HT1080 (cell line): ENCODE data around the gene LRRC27. TPM values are rescaled to one million over a fixed set of nuclear protein-coding genes. Genes with fewer than 3 reads are reported as not detected.

Source experiments
- DNase-seq: peaks from one replicate; pipeline ENCODE4 v3.0.0-alpha.2; 2015; ENCODE audit warnings: low read depth
- total RNA-seq: library from RNA; depleted of rRNA; stranded (reverse); fragments of >200 nt; shearing (Covaris generic); gene quantifications from 2 replicates; pipeline ENCODE4 v1.2.3, GENCODE V29; 2014

Gene LRRC27
- total RNA-seq, 1 experiment from 2014 or later: 5.2 TPM

DNA sequence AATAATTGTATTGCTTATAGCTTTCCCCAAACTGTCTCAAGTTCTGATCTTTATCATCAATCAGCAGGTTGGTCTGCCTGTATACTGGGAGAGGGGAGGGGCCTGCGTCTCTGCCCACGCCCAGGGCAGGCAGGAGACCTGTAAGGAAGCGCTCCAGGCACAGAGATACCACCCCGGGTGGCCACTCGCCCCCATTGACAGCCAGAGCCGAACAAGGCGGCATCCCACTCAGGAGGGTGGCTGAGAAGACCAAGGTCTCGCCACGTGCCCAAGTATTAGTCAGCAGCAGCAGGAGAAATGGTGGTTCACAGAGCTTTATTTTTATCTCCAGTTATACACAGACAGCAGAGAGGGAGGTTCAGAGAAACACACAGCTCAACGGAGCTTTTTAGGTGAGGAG lies 31.4 kb upstream of the LRRC27 start:
- DNase-seq: no peak

DNA sequence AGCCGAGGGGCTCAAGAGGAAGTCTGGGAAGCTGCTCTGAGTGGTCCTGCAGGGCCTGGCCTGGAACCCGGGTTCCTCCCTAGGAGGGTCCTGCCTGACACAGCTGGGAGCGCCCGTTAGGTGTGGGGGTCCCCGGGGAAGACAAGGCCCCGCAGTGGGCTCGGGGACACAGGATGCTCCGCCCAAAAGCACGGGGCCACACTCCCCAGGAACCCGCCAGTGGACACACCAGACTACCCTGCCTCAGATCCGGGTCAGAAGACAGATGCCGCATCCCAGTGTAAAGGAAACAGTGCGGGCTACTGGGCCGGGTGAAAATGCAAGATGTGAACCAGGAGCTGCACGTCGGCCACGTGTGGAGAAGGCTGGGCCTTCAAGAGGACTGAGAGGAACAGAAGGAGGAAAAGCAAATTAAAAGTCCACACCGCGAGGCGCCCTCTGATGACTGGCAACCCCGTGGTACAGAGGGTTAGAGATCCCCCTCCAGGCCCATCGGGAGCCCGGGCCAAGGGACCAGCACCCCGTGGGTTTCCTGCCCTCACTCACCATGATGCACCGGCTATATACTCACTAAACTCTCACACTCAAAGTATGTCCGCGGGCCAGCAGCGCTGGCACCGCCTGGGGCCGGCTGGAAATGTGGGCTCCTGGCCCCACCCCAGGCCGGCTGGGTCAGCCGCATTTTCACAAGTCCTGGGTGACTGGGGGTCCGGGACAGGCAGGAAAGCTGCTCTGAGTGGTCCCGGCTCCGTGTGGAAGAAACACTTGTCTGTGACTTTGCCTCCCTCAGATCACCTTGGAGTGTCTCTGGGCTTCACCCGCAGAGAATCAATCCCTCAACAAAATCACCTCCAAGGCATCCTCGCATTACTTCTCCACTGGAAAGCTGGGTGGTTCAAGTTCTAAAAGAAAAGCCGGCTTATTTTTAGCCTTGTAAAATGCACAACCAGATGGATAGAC lies 30.3 kb upstream of the LRRC27 start:
- DNase-seq: no peak

DNA sequence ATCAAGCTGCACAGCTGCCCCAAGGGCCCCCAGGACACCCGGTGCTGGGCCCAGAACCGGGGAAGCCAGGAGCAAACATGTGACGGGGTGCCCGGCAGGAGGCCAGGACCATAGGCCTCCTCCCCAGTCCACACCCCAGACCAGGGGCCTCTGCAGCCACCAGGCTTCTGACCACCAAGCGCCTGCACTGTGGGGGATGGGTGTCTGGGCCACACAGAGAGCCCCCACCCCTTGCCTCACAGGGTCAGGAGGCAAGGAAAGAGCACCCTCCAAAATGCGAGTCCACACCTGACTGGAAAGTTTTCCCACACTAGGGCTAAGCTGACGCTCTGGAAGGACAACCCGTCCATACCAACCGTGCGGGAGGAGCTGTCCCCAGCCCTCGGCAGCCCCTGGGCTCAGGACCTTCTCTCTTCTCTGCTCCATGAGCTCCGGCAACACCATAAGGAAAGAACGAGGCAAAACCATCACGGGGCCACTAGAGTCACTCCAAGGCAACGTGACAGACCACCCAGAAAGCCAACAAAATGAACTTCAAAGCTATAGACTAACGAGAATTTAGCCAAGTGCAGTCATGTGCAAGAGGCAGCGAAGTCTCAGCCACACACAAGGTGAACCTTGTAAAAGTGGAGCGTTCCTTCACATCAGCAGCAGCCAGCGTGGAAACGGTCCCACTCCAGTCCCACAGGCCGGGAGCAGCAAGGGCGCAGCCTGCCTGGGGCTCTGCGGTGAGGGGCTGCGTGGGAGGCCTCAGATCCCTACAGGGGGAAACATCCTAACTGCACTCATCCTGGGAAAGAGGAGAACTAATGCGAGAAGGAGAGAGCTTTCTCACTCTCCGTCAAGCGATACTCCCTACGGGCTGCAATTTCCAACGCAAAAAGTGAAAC lies 29.3 kb upstream of the LRRC27 start:
- DNase-seq: no peak

DNA sequence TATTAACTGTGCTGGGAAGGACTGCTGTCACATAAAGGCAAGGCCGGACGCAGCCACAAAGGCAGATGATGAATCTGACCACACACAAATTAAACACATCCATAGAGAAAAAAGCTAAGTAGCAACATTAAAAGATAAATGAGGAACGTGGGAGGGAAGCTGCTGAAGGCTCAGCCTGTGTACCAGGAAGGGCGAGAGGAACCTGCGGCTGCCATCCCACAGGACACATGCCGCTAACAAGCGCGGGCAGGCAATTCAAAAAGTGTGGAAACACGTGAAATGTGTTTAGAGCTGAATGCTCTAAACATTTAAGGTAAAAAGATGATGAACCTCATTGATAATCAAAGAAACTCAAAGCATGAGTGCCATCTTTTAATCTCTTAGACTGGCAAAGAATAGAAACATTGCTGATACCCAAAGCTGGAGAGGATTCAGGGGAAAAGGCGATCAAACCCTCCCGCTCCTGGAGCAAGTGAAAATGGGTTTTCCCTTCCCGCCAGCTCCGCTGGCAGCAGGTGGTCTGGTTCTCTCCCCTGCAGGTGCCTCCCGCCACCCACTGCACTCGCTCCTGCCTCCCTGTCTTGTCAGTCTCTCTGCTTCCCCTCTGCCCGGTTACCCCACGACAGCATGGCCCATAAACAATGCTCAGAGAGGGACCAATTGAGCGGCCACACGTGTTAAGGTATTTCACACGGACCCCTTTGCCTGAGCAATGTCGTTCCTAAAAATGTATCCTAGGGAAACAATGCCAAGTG lies 28.5 kb upstream of the LRRC27 start:
- DNase-seq: no peak

DNA sequence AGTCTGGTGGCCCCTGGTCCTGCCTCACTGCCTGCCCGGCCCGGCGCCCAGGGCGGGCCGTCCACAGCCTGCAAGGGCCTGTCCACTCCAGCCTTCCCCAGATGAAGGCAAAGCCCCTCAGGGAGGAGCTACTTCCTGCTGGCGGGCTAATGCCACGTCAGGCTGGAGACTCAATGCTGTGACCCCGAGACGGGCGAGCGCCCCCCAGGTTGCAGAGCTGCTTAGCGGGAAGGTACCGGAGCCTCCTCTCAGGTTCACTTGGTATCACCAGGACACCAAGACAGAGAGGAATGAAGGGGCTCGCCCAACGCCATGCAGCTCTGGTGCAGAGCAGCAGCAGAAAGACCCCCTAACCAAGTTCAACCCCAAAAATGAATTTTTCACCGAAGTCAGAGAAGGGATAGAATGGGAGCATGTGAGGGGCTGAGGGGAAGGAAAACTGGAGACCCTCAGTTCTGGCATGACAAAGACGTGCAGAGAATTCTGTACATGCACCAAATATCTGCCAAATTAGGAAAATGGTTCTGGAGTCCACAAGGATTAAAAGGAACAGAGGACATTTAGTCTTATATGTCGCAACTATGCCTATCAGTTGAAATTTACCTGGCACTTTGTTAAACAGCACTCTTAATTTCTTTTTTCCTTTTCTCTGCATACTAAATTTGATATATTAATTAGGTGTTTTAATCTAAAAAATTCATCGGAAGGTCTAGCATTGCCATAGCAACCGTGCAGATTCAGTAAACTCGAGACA lies 27.1 kb upstream of the LRRC27 start:
- DNase-seq: no peak

DNA sequence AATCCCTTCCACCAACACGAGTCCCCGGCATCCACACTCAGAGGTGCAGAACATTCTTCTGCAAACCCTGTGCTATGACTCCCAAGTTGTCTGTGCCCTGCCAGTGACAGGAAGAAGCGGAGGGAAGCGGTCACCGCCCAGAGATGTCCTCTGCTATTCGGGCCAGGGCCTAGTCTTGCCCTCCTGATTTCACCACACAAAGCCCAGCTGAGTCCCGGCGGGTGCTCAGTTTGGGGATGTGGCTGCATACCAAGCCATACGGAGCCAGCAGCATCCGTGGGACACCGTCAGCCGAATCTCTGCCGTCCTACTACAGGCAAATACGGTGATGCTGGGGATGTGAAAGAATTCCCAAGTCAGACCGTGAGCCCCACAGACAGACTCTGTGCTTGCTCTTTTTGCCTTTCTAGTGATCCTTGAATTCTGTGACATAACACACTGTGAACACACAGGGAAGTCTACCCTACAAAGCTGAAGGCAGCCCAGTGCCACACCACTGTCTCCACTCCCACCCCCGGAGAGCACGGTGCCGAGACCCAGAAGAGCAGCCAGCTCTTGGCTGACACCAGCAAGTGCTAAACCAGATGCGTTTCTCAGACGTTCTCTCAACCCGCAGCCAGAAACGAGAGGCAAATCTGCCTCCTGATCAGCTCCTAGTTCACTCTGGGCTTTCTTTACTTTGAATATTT lies 26.2 kb upstream of the LRRC27 start:
- DNase-seq: no peak

DNA sequence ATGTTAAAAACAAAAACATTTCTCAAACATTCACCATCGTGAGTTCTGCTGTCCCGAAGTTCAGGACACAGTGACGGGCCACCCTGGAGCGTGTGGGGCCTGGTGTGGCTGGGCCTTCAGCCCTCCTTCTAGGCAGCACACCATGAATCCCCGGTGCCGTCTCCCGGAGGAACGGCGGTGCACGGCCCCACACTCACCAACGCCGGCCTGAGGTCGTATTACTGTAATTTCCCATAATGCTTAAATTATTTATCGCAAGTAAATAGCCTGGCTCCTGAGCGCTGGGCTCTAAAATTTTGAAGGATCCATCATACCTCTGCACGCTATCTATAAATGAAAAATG lies 25.7 kb upstream of the LRRC27 start:
- no peak for DNase-seq

DNA sequence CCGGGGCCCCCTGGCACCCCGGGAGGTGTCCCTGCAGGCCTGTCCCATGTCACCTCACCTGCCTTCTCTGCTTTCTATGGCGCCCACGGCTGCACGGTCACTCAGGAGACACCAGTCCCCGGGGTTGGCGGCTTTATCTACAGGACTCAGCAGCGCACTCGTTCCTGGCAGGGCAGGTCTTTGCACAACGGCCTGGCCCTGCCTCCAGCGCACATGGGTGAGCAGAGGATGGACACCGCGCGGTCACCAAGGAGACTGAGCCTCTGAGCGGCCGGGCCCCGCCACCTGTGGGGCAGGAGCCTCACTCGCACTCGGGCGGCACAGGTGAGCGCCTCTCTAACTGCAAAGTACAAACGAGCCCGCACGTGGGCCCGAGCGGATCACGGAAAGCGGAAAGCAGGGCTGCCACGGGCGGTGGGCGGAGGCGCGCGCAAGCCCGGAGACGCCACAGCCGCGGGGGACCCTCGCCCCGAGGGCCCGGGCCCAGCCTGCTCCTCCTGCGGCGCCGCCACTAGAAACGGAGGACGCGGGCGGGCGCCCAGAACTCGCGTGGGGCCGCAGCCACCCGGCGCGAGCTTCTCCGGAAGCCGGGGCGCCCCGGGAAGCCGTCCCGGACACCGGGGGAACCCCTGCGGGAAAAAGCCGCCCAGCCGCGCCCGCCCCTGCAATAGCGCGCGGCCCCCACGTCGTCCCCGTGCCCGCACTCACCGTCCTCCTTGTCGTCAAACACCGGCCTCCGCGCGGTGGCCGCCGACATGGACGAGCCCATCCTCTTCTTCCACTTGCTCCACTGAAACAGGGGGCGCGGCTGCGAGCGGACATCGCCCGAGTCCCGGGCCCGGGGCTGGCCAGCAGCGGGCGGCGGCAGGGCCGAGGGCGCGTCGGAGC lies 24.9 kb upstream of the LRRC27 start:
- DNase-seq: no peak

DNA sequence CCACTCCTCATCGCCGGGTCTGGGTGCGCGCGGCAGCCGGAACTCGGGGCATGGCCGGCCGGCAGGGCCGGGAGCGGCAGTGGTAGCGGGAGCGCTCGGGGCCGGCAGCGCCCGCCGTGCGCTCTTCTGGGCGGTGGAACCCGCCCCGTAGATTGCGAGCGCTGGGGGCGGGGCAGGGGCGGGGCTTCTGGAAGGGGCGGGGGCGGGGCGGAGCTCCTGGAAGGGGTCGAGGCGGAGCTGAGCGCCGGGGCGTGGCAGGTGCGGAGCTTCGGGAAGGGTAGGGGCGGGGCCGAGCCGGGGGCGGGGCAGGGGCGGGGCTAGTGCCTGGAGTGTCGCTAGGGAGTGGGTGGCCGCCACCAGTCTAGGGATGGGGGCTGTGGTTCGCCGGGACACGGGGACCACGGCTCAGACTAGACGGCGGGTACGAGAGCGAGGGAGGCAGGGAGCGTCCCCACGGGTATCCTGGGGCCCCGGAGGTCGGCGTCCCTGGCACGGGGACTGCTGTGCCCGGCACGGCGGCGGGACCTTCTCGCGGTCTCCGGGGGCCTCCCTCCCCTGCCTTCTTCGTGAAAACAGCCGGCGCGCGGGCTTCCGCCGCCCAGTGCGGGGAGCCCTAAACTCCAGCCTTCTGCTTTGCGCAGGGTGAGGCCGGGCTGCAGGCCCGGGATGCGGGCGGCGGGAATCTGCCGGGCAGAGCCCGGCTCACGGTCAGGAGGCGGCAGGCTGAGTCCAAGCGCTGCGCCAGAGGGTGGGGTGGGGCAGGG lies 24.0 kb upstream of the LRRC27 start, which contains the start of gene STK32C:
Gene STK32C, minus strand, starts transcription at position 128 of the 764 bp plus-strand sequence. Its CDS starts 117 bp downstream, at position 11.
- peak; percentile 53 for DNase-seq

DNA sequence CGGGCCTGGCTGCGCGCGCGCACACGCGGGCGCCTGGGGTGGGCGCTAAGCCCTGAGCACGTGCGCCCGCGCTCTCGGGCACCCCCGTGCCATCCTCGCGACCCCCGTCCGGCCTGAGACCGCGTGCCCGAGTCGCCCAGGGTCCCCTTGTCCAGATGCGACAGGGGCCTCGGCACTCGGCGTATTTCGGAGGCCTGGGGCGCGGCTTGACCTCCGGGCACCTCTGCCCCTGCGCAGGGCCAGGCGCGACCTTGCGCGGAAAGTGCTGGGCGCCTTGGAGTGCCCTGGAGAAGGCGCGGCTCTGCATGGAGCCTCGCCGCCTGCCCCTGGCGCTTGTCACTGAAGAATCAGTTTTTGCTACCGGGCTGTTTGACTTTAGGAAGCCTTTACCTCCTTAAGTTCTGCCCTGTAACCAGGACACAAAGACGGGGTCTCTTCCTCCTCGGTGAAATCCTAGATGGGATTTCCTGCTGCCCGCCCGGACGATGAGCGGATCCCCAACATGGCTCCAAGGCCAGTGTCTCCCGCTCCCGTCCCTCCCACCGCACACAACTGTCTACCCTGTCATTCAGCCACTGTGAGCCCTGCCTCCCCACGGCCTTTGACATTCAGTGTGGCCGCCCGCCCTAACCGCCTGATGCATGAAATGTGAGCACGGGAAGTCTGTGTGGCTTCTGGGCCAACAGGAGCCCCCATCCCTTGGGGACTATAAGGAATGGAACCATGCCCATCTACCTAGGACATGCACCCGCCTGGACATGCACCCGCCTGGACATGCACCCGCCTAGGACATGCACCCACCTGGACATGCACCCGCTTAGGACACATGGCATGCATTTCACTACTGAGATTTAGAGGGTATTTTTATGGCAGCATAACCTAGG lies 23.2 kb upstream of the LRRC27 start:
- DNase-seq: no peak

DNA sequence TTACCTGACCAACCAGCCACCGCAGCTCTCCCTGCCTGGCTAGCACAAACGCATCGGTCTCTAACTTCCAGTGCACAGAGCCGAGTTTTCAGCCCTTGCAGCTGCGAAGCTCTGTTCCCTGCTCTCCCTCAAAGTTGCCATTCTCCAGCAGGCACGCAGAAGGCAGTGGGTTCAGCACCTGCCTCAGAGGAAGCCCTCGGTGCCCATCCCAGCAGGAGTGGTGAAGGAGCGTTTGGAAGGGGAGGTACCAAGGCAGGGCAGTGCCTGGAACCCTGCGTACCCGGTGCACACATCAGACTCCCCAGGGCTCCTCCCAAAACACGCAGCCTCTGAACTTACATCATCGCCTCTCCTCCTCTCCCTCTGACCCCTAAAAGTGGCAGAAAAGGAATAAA lies 22.5 kb upstream of the LRRC27 start:
- DNase-seq: no peak

DNA sequence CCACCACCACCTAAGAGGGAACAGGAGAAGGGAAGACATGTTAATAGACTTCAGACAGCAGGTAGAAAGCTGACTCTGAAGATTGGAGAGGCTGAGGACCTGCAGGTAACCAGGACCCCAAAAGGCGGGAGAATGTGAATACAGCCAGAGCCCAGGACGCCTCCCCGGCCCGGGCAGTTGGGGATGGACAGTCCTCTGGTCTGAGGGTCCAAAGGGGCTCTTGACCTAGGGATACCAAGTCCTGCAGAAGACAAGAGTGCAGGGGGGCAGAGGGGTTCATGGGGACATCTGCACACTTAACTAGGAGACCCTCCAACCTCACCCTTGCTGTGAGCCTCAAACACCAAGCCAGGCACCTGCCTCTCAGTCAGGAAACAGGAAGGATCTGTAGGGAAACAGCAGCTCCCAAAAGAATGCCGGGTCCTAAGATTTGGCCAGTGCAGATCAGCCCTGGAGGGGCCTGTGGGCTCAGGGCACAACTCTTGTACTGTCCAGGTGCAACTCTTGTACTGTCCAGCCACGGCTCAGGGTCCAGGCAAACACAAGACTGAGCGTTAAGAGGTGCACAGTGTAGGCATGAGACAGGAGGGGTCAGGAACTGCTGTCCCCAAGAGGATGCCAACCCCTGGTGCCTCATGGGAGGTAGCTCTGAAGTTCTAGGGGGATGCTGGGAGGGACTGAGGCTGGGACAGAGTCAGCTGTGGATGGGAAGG lies 22.0 kb upstream of the LRRC27 start:
- no peak for DNase-seq

DNA sequence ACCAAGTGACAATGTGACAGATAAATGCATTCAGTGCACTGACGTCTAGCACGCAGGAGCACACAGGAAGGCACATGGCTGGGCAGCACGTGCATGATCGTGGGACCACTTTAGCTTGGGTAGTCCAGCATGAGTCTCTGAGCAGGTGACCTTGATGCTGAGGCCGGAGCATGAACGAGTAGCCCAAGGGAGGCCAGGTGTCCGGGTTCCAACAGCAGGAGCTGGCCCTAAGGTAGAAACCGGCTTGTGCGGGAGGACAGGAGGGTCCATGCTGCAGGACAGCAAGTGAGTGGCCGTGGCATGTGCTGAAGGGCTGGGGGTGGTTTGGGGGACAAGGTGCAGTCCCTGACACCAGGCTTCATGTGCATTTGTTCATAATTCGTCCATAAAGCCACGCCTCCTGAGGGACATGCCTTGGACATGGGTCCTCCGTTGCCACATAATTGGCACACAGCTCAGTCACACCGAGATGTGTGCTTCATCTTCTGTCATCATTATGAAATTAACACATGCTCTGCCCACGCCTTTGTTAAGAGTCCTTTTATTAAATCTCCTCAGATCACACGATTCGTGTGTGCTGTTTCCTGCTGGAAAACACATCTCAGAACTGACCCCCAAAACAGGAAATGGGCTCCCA lies 21.2 kb upstream of the LRRC27 start:
- no peak for DNase-seq

DNA sequence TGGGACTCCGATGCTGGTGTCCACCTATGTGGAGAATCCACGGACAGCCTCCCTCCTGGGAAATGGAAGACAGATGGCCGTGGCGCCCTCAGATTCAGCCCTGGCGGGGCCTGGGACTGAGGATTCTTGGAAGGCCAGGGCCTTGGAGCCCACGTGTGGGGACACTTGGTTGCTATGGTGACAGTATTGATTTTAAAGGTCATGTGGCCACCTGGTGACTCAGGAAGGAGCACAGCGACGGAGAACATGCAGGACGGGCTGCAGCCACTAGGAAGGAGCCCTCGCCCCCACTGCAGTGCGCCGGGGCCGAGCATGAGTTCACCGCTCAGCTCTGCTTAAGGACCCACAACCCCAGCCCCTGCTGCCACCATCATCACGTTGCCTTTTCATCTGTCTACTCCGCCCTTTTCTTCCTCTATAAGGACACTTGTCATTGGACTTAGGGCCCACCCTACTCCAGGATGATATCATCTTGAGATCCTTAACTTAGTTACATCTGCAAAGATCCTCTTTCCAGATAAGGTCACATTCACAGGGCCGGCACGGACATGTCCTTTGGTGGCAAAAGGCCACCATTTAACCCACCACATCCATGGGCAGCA lies 20.6 kb upstream of the LRRC27 start:
- DNase-seq: peak; percentile 20

DNA sequence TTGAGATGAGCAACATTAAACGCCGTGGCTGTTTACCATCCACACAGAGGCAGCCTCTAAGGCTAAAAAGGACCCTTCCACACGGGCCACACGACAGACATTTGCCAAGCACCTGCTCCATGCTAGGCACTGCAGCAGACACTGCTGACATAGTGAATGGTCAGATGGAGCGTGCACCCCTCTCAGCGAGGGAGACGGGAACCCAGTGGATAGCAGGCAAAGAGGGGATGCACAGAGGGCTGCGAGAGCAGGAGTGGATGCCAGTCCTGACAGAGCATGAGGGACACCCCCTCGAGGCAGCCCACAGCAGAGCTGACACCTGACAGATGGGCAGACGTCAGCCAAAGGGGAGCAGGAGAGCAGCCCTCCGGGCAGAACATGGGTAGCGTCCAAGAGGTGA lies 18.7 kb upstream of the LRRC27 start:
- no peak for DNase-seq

DNA sequence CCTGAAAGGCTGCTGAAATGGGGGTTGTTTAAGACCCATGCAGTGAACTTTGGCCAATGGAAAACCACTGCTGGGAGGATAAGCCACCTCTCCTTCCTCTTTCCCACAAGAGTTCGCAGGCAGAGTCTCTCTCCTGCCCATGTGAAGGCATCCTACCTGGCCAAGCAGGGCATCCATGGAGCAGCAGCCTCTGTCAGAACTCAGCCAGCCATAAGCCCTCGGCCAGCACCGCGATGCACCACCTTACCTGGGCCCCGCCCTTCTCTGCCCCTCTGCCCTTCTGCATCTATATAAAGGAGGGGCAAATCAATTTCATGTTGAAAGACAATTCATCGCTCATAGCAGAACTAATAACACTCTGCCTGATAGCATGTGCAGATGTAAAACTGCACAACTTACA lies 18.1 kb upstream of the LRRC27 start:
- DNase-seq: no peak
